GM12874 (cell line): Measurements from ENCODE around the gene COL10A1.

Experiments
- CTCF ChIP-seq: IDR thresholded peaks from 2 replicates; pipeline ENCODE4 v1.5.1; 2011; ENCODE audit warnings: low read depth, mild to moderate bottlenecking, control low read depth, low read length, moderate library complexity; ENCODE audit not compliant: insufficient read depth

The COL10A1 gene

GRCh38 chr6:116078945-116079344 is 47.0 kb downstream of the COL10A1 start:
- TF ChIP-seq CTCF, result no peak

- no peak for TF ChIP-seq CTCF
Observed at GRCh38 chr6:116078522-116078921, 47.4 kb downstream of the COL10A1 start.

- no peak for TF ChIP-seq CTCF
Observed at GRCh38 chr6:116074732-116075390, 51.1 kb downstream of the COL10A1 start.

- TF ChIP-seq CTCF, result no peak
Observed at GRCh38 chr6:116073765-116074440, 52.0 kb downstream of the COL10A1 start.

- TF ChIP-seq CTCF, result no peak
Observed at GRCh38 chr6:116072368-116072767, 53.6 kb downstream of the COL10A1 start.

- TF ChIP-seq CTCF, result no peak
Observed at GRCh38 chr6:116070616-116071389, 55.1 kb downstream of the COL10A1 start.

- no peak for TF ChIP-seq CTCF
Observed at GRCh38 chr6:116070101-116070500, 55.8 kb downstream of the COL10A1 start.
